CD4-positive, alpha-beta T cell treated with Interleukin-12 subunit alpha and Interleukin-12 subunit beta, for 1 hour (primary cell): ENCODE results near the gene RAB3A.

Experiments used
- DNase-seq: peaks from one replicate; pipeline ENCODE4 v3.0.0-alpha.2; 2020

Gene RAB3A

DNA sequence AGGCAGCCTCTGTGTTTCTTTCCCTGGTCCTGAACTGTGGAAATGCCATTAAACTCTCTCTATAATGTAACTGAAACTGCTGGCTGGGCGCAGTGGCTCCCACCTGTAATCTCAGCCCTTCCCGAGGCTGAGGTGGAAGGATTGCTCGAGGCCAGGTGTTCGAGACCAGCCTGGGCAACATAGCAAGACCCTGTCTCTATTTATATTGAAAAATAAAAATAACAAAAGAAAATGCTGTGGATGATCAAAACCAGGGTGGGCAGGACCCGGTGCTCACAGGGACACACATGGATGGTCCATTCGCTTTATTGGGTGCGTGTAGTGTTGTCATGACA, 7.4 kb downstream of the RAB3A start:
- DNase-seq = no peak

- peak; percentile 44 for DNase-seq
These were observed 9.1 kb downstream of the RAB3A start for GRCh38 chr19:18194554-18195238.

GRCh38 chr19:18194181-18194530, 9.7 kb downstream of the RAB3A start:
- DNase-seq = no peak

DNA sequence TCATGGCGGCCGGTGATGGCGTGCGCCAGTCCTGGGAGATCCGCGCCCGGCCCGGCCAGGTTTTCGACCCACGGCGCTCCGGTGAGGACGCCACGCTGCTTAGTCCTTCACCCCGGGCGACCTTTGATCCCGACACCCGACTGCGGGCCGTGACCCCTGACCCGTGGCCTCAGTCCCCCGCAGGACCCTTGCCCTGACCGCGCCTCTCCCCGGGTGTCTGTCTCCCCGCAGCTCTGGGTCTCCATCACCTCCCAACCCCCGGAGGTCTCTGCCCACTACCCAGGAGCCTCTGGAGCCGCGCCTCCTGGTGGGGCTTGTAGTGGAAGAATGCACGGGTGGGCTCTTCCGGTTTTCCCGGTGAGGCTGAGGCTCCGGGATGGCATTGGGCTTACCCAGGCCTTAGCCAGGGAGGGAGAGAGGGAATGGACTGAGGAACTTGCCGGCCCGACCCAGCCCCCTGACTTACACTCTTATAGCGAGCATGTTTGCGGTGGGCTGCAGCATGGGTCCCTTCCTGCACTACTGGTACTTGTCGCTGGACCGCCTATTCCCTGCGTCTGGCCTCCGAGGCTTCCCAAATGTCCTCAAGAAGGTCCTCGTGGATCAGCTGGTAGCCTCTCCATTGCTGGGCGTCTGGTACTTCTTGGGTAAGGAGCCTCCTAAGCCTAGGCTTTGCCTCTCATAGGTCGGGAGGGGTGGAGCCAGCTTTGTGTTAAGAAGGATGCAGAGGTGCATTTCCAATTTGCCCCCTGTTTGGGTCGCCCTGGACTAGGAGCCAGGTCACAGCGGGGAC, 10.3 kb downstream of the RAB3A start:
- no peak for DNase-seq

- peak; percentile 100 for DNase-seq
These were observed 11.0 kb downstream of the RAB3A start, which contains the start of gene MPV17L2 for GRCh38 chr19:18192673-18193387. TSS of gene MPV17L2 (plus strand) at chr19:18193218. CDS start at chr19:18193282, 64 bp downstream.

DNA sequence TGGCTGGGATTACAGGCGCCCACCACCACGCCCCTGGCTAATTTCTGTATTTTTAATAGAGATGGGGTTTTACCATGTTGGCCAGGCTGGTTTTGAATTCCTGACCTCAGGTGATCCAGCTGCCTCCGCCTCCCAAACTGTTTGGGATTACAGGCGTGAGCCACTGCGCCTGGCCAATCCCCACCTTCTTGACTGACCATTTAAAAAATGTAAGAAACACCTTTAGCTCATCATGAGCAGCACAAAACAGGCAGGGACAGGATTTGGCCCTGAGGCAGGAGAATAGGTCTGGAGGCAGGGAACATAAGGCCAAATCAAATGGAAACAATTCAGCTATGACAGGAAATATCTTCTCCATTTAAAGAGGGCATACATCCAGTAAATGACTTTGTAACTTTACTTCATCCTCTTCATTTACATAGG, 12.2 kb downstream of the RAB3A start:
- DNase-seq = no peak

DNA sequence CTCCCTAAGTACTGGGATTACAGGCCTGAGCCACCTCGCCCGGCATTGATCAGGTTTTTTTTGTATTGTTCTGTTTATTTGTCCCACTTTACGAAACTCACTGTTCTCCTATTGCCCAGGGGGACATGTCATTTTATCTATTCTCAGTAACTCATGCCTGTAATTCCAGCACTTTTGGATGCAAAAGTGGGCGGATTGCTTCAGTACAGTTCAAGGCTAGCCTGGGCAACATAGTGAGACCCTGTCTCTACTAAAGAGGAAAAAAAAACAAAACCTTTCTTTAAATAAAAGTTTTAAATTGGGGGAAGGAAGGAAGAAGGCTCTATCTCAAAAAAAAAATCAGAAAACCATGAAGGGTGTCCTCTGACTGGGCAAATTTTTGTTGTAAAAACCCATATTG, 13.6 kb downstream of the RAB3A start:
- no peak for DNase-seq

- no peak for DNase-seq
These were observed 18.3 kb downstream of the RAB3A start for GRCh38 chr19:18185538-18185937.

DNA sequence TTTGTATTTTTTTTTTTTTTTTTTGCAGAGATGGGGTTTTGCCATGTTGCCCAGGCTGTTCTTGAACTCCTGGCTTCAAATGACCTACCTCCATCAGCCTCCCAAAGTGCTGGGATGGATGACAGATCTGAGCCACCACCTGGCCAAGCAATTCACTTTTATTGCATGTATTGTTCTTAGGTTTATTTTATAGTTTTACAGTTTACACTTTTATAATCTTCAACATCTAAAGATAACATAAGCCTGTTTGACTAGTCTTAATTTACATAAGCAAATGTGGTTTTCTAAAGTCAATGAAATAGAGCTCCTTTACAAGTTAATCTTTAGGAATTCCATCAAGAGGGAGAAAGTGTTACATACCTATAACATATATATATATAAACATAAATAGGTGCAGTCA, 20.3 kb downstream of the RAB3A start:
- DNase-seq = no peak

DNA sequence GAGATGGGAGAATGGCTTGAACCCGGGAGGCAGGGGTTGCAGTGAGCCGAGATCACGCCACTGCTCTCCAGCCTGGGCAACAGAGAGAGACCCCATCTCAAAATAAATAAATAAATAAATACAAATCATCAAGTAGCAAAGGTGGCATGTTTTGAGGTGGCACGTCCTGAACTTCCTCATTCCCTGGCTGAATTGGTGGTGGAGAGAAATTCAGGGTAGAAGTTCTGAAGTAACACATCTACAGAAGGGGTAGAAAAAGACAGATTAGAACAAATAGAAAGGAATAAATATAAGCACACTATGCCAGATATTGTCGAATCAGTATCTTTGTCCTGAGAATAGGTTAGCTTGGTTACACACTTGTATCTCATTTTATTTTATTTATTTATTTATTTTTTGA, 23.9 kb downstream of the RAB3A start:
- no peak for DNase-seq

- DNase-seq = no peak
These were observed 27.2 kb downstream of the RAB3A start for GRCh38 chr19:18176367-18177310.

DNA sequence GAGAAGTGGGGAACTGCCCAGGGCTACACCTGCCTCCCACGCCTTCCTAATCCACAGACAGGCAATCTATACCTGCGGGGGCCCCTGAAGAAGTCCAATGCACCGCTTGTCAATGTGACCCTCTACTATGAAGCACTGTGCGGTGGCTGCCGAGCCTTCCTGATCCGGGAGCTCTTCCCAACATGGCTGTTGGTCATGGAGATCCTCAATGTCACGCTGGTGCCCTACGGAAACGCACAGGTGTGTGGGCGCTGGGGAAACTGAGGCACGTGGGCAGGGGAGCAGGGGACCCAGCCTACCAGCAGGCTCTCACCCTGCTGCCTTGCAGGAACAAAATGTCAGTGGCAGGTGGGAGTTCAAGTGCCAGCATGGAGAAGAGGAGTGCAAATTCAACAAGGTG, 28.9 kb downstream of the RAB3A start:
- DNase-seq = no peak

- DNase-seq = peak; percentile 71
These were observed 30.1 kb downstream of the RAB3A start, which contains the start of gene IFI30 for GRCh38 chr19:18173572-18174288. TSS of gene IFI30 (plus strand) at chr19:18173813. CDS start at chr19:18173842, 29 bp downstream.

GRCh38 chr19:18173054-18173571, 30.7 kb downstream of the RAB3A start:
- peak; percentile 32 for DNase-seq

DNA sequence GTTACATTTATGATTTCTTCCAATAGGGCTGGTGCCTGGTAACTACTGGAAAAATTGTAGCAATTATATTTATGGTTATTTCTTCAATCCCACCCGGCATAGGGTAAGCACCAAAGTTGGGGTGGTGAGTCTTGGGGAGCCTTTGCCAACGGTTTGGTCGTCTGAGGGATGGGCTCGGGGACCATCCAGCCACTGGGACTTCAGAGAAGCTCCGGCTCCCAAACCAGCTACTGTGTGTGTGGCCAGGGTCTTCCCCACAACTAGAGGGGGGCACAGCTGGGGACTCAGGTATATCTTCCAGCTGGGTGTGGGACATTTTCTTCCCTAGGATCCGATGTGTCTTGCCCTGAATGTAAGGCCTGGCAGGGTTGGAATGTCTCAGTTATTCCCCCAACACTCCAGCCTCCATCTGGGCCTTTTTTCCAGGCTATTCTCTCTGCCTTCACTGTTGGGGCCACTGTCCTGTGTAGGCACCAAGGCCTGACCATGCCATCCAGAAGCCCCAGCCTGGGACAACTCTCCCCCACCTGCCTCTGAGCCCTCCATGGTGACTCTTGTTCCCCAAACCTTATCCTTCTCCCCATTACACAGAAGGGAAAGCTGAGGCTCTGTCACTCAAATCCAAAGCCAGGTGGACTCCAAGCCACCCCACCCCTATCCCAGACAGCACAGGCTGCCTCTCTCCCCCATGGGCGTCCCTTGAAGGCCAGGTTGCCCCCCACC, 31.4 kb downstream of the RAB3A start:
- DNase-seq = no peak

- DNase-seq = no peak
These were observed 32.1 kb downstream of the RAB3A start for GRCh38 chr19:18171605-18172327.

- peak; percentile 21 for DNase-seq
These were observed 33.1 kb downstream of the RAB3A start for GRCh38 chr19:18170714-18171255.

- DNase-seq = no peak
These were observed 35.0 kb downstream of the RAB3A start for GRCh38 chr19:18168673-18169381.

GRCh38 chr19:18167975-18168645, 35.7 kb downstream of the RAB3A start:
- peak; percentile 72 for DNase-seq
